Liver (tissue), 9 donors: ENCODE results near the gene COPS7A. TPM values are rescaled to one million over a fixed set of nuclear protein-coding genes. Genes with fewer than 3 reads are reported as not detected.

ENCODE experiments used
- DNase-seq: peaks from one replicate; pipeline ENCODE4 v3.0.0-alpha.2; 2017; ENCODE audit warnings: low spot score
- H3K27ac ChIP-seq, 2 donors: one replicate each; pipeline ENCODE4 v1.7.0; 2013; ENCODE audit warnings: inconsistent platforms in 2 of 2, low read length in 2 of 2, control low read depth in 1 of 2, low read depth in 1 of 2, mild to moderate bottlenecking in 1 of 2
- H3K27me3 ChIP-seq, 4 donors: one replicate each; pipeline versions ENCODE4 v1.6.1 to v1.7.0; 2013; ENCODE audit warnings: low read length in 3 of 4, inconsistent platforms in 1 of 4, mild to moderate bottlenecking in 1 of 4, moderate library complexity in 1 of 4; ENCODE audit not compliant: control insufficient read depth in 4 of 4, insufficient read depth in 4 of 4
- H3K36me3 ChIP-seq, 4 donors: one replicate each; pipeline versions ENCODE4 v1.6.1 to v1.7.0; 2013; ENCODE audit warnings: low read length in 3 of 4, mild to moderate bottlenecking in 3 of 4, low read depth in 1 of 4, moderate library complexity in 1 of 4; ENCODE audit not compliant: control insufficient read depth in 4 of 4, insufficient read depth in 3 of 4
- H3K4me1 ChIP-seq, 4 donors: one replicate each; pipeline versions ENCODE4 v1.6.1 to v1.7.0; 2013; ENCODE audit warnings: low read length in 3 of 4, mild to moderate bottlenecking in 3 of 4, moderate library complexity in 1 of 4; ENCODE audit not compliant: control insufficient read depth in 4 of 4, insufficient read depth in 4 of 4
- H3K4me3 ChIP-seq, 3 donors: one replicate each; pipeline versions ENCODE4 v1.6.1 to v1.7.0; 2013; ENCODE audit warnings: low read length in 3 of 3, control low read depth in 1 of 3, low read depth in 1 of 3, mild to moderate bottlenecking in 1 of 3
- H3K9ac ChIP-seq, 2 donors: one replicate each; pipeline ENCODE4 v1.7.0; 2013; ENCODE audit warnings: low read length in 2 of 2, mild to moderate bottlenecking in 2 of 2, moderate library complexity in 2 of 2, control low read depth in 1 of 2, low read depth in 1 of 2
- H3K9me3 ChIP-seq, 4 donors: one replicate each; pipeline versions ENCODE4 v1.6.1 to v1.7.0; 2013; ENCODE audit warnings: low read length in 3 of 4; ENCODE audit not compliant: control insufficient read depth in 4 of 4
- EGR1 ChIP-seq, 2 donors: IDR thresholded peaks; 2 replicates each; pipeline ENCODE4 v1.6.1; 2016 to 2018; ENCODE audit warnings: antibody characterized with exemption in 2 of 2, low read depth in 2 of 2
- FOXA1 ChIP-seq: IDR thresholded peaks from 2 replicates; pipeline ENCODE4 v1.6.1; 2016; ENCODE audit warnings: antibody characterized with exemption
- FOXA2 ChIP-seq: IDR thresholded peaks from 2 replicates; pipeline ENCODE4 v1.6.1; 2016; ENCODE audit warnings: antibody characterized with exemption
- GABPA ChIP-seq, 2 donors: IDR thresholded peaks in 1 of 2; conservative IDR thresholded peaks in 1 of 2; 2 replicates each; pipeline ENCODE4 v1.6.1; 2016; ENCODE audit warnings: antibody characterized with exemption in 2 of 2, mild to moderate bottlenecking in 1 of 2, moderate library complexity in 1 of 2
- HNF4A ChIP-seq, 2 donors: conservative IDR thresholded peaks; 2 replicates each; pipeline ENCODE4 v1.6.1; 2016; ENCODE audit warnings: antibody characterized with exemption in 2 of 2, mild to moderate bottlenecking in 2 of 2
- HNF4G ChIP-seq: IDR thresholded peaks from 2 replicates; pipeline ENCODE4 v1.6.1; 2016; ENCODE audit warnings: antibody characterized with exemption
- JUND ChIP-seq, 2 donors: IDR thresholded peaks; 2 replicates each; pipeline ENCODE4 v1.6.1; 2016; ENCODE audit warnings: antibody characterized with exemption in 2 of 2
- NR2F2 ChIP-seq: IDR thresholded peaks from 2 replicates; pipeline ENCODE4 v1.6.1; 2016; ENCODE audit warnings: antibody characterized with exemption
- RAD21 ChIP-seq, 2 donors: IDR thresholded peaks; 2 replicates each; pipeline ENCODE4 v1.6.1; 2016; ENCODE audit warnings: antibody characterized with exemption in 2 of 2, mild to moderate bottlenecking in 2 of 2
- RXRA ChIP-seq, 2 donors: IDR thresholded peaks; 2 replicates each; pipeline ENCODE4 v1.6.1; 2017 to 2018; ENCODE audit warnings: antibody characterized with exemption in 2 of 2, mild to moderate bottlenecking in 1 of 2
- SP1 ChIP-seq: IDR thresholded peaks from 2 replicates; pipeline ENCODE4 v1.6.1; 2018; ENCODE audit warnings: antibody characterized with exemption, mild to moderate bottlenecking
- TAF1 ChIP-seq: conservative IDR thresholded peaks from 2 replicates; pipeline ENCODE4 v1.6.1; 2016; ENCODE audit warnings: antibody characterized with exemption, mild to moderate bottlenecking
- YY1 ChIP-seq: IDR thresholded peaks from 2 replicates; pipeline ENCODE4 v1.6.1; 2016; ENCODE audit warnings: antibody characterized with exemption, mild to moderate bottlenecking
- WGBS: extraction: QIAGEN DNeasy Blood & Tissue Kit; methylation state at CpG from one replicate; pipeline ENCODE4 v1.1.7; 2013; 5-methylcytosine and 5-hydroxymethylcytosine counted together
- polyA plus RNA-seq, 2 donors: library from polyadenylated mRNA; stranded (reverse) in 1 of 2; unstranded in 1 of 2; fragments of 200-250 nt in 1 of 2; fragments of >200 nt in 1 of 2; fragmentation: Nextera tagmentation in 1 of 2; extraction: Ambion mirVana in 1 of 2; gene quantifications; one replicate each; pipeline versions ENCODE4 v1.2.1 to v1.2.3, GENCODE V29; 2013 to 2015
- total RNA-seq, 2 donors: library from RNA; depleted of rRNA; stranded (reverse); fragments of >200 nt; gene quantifications; one replicate each; pipeline ENCODE4 v1.2.3, GENCODE V29; 2014
- TF ChIP-seq, protein P1 (sequence below): IDR thresholded peaks from 2 replicates; pipeline ENCODE4 v1.6.1; 2016; ENCODE audit warnings: antibody characterized with exemption
- TF ChIP-seq, protein P2 (sequence below): IDR thresholded peaks from 2 replicates; pipeline ENCODE4 v1.6.1; 2016; ENCODE audit warnings: antibody characterized with exemption
- TF ChIP-seq, protein P3 (sequence below): IDR thresholded peaks from 2 replicates; pipeline ENCODE4 v1.6.1; 2016; ENCODE audit warnings: antibody characterized with exemption
- TF ChIP-seq, protein P4 (sequence below): IDR thresholded peaks from 2 replicates; pipeline ENCODE4 v1.6.1; 2016; ENCODE audit warnings: antibody characterized with exemption, mild to moderate bottlenecking
- TF ChIP-seq, protein P5 (sequence below): fragments of 150-350 bp; IDR thresholded peaks from 2 replicates; pipeline ENCODE4 v1.5.1; 2017; ENCODE audit warnings: improper control_type of control experiment, low read depth, low read length; ENCODE audit not compliant: missing input control
- donor health status: healthy.
- donor health status: healthy.
- donor health status: healthy.
- donor health status: healthy.
- donor health status: healthy.

COPS7A gene
- total and polyA plus RNA-seq, 4 donors, result 26.0 to 37.7 (median 32.4) TPM

DNA sequence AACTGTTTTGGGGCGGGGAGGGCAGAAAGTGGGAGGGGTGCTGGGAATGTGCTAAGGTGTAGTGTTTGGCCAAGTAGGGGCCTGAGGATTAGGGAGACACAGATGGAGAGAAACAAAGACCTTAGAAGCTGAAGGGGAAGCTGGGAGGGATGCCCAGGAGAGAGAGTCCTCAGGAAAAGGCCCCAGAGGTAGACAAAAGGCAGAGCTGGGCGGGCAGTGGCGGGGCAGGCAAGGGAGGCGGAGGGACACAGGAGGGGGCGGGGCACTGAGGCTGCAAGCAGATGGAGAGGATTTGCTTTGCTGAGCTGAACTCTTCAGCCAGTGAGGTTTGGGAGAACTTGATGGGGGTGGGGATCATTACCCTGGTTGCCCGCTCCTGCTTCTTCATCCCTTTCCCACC is 45.1 kb downstream of the COPS7A start:
- TF ChIP-seq FOXA2 (no peak), HNF4G (no peak), YY1 (no peak)
- DNase-seq, result no peak
- Histone ChIP-seq H3K27ac (peak overlapping the region; percentile 88 to 93), H3K9me3 (no peaks in the 10 kb centered on the region), H3K4me3 (peak overlapping the region in 2 of 3 donors; percentile 84 to 86), H3K27me3 (no peaks in the 10 kb centered on the region), H3K9ac (peak overlapping the region in 1 of 2 donors; percentile 40), H3K36me3 (peaks cover 0 to 6% (median 4%) of the 10 kb centered on the region in 4 donors), H3K4me1 (peaks cover 14 to 69% (median 41%) of the 10 kb centered on the region in 4 donors)
- 43% methylated on average over 6 of the region's 6 CpGs for WGBS

DNA sequence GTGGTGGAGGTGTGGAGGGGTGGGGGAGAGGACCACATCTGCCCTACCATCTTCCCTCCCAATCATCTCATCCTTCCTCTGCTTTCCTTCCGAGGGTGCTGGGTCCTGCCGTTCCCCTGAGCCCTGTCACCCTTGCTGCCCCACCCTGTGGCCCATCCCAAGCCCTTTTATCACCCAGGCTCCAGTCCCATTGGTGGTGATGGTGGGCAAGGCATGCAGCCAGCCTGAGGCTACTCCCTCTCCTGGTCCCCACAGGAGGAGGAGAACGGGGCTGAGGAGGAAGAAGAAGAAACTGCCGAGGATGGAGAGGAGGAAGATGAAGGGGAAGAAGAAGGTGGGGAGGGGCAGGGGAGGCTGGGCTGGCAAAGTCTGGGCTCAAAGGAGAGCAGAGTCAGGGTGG is 45.8 kb downstream of the COPS7A start:
- Histone ChIP-seq H3K27me3 (no peaks in the 10 kb centered on the region), H3K4me1 (peaks cover 12 to 68% (median 41%) of the 10 kb centered on the region in 4 donors), H3K9ac (no peak overlapping the region), H3K27ac (no peak overlapping the region), H3K9me3 (no peaks in the 10 kb centered on the region), H3K36me3 (peaks cover 0 to 6% (median 4%) of the 10 kb centered on the region in 4 donors), H3K4me3 (no peak overlapping the region)
- TF ChIP-seq NR2F2 (no peak), HNF4A (conservative IDR thresholded peaks at IDR 0.05) (no peak), RAD21 (IDR thresholded peaks at IDR 0.05) (no peak), HNF4G (no peak), RXRA (IDR thresholded peaks at IDR 0.05) (no peak), TAF1 (no peak), YY1 (no peak), SP1 (no peak), EGR1 (IDR thresholded peaks at IDR 0.05; ENCODE audit: low read depth in 2 of 2) (no peak), GABPA (IDR thresholded peaks at IDR 0.05 in 1 of 2, conservative IDR thresholded peaks at IDR 0.05 in 1 of 2) (no peak), JUND (IDR thresholded peaks at IDR 0.05) (no peak), FOXA2 (no peak), FOXA1 (no peak)
- TF ChIP-seq, protein P1, sequence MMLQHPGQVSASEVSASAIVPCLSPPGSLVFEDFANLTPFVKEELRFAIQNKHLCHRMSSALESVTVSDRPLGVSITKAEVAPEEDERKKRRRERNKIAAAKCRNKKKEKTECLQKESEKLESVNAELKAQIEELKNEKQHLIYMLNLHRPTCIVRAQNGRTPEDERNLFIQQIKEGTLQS, result no peak
- TF ChIP-seq, protein P2, sequence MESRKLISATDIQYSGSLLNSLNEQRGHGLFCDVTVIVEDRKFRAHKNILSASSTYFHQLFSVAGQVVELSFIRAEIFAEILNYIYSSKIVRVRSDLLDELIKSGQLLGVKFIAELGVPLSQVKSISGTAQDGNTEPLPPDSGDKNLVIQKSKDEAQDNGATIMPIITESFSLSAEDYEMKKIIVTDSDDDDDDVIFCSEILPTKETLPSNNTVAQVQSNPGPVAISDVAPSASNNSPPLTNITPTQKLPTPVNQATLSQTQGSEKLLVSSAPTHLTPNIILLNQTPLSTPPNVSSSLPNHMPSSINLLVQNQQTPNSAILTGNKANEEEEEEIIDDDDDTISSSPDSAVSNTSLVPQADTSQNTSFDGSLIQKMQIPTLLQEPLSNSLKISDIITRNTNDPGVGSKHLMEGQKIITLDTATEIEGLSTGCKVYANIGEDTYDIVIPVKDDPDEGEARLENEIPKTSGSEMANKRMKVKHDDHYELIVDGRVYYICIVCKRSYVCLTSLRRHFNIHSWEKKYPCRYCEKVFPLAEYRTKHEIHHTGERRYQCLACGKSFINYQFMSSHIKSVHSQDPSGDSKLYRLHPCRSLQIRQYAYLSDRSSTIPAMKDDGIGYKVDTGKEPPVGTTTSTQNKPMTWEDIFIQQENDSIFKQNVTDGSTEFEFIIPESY, result no peak
- TF ChIP-seq, protein P3, sequence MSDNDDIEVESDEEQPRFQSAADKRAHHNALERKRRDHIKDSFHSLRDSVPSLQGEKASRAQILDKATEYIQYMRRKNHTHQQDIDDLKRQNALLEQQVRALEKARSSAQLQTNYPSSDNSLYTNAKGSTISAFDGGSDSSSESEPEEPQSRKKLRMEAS, result no peak
- TF ChIP-seq, protein P4, sequence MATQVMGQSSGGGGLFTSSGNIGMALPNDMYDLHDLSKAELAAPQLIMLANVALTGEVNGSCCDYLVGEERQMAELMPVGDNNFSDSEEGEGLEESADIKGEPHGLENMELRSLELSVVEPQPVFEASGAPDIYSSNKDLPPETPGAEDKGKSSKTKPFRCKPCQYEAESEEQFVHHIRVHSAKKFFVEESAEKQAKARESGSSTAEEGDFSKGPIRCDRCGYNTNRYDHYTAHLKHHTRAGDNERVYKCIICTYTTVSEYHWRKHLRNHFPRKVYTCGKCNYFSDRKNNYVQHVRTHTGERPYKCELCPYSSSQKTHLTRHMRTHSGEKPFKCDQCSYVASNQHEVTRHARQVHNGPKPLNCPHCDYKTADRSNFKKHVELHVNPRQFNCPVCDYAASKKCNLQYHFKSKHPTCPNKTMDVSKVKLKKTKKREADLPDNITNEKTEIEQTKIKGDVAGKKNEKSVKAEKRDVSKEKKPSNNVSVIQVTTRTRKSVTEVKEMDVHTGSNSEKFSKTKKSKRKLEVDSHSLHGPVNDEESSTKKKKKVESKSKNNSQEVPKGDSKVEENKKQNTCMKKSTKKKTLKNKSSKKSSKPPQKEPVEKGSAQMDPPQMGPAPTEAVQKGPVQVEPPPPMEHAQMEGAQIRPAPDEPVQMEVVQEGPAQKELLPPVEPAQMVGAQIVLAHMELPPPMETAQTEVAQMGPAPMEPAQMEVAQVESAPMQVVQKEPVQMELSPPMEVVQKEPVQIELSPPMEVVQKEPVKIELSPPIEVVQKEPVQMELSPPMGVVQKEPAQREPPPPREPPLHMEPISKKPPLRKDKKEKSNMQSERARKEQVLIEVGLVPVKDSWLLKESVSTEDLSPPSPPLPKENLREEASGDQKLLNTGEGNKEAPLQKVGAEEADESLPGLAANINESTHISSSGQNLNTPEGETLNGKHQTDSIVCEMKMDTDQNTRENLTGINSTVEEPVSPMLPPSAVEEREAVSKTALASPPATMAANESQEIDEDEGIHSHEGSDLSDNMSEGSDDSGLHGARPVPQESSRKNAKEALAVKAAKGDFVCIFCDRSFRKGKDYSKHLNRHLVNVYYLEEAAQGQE, result no peak
- TF ChIP-seq, protein P5, sequence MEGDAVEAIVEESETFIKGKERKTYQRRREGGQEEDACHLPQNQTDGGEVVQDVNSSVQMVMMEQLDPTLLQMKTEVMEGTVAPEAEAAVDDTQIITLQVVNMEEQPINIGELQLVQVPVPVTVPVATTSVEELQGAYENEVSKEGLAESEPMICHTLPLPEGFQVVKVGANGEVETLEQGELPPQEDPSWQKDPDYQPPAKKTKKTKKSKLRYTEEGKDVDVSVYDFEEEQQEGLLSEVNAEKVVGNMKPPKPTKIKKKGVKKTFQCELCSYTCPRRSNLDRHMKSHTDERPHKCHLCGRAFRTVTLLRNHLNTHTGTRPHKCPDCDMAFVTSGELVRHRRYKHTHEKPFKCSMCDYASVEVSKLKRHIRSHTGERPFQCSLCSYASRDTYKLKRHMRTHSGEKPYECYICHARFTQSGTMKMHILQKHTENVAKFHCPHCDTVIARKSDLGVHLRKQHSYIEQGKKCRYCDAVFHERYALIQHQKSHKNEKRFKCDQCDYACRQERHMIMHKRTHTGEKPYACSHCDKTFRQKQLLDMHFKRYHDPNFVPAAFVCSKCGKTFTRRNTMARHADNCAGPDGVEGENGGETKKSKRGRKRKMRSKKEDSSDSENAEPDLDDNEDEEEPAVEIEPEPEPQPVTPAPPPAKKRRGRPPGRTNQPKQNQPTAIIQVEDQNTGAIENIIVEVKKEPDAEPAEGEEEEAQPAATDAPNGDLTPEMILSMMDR, result no peak
- WGBS, result 51% methylated on average over 4 of the region's 4 CpGs
- no peak for DNase-seq
